ENCODE measurements around the gene CNTNAP2.
"Not testable (repeated sequence)": the region's sequence is repeated elsewhere in the genome, so short reads cannot be mapped to it uniquely, and the experiment has no call there.

DNA sequence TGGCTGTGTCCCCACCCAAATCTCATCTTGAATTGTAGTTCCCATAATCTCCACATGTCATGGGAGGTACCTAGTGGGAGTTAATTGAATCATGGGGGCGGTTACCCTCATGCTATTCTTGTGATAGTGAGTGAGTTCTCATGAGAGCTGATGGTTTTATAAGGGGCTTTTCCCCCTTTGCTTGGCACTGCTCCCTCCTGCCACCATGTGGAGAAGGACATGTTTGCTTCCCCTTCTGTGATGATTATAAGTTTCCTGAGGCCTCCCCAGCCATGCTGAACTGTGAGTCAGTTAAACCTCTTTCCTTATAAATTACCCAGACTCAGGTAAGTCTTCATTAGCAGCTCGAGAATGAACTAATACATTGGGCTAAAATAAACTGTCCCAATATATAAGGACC, 1482.1 kb downstream of the CNTNAP2 start:
- TF ChIP-seq, protein P1, sequence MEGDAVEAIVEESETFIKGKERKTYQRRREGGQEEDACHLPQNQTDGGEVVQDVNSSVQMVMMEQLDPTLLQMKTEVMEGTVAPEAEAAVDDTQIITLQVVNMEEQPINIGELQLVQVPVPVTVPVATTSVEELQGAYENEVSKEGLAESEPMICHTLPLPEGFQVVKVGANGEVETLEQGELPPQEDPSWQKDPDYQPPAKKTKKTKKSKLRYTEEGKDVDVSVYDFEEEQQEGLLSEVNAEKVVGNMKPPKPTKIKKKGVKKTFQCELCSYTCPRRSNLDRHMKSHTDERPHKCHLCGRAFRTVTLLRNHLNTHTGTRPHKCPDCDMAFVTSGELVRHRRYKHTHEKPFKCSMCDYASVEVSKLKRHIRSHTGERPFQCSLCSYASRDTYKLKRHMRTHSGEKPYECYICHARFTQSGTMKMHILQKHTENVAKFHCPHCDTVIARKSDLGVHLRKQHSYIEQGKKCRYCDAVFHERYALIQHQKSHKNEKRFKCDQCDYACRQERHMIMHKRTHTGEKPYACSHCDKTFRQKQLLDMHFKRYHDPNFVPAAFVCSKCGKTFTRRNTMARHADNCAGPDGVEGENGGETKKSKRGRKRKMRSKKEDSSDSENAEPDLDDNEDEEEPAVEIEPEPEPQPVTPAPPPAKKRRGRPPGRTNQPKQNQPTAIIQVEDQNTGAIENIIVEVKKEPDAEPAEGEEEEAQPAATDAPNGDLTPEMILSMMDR (conservative IDR thresholded peaks at IDR 0.05; ENCODE audit: low read depth, low read length), result not testable (repeated sequence)
- TF ChIP-seq EZH2 (IDR thresholded peaks at IDR 0.05; ENCODE audit: borderline replicate concordance, low read depth, low read length, poor library complexity, severe bottlenecking), result not testable (repeated sequence)
